Stomach (tissue), 4 donors: Measurements from ENCODE around the gene FAM234B.

Experiments used
- CTCF ChIP-seq, 7 experiments: fragments of 450-650 bp in 4 of 7; fragments of 200-600 bp in 3 of 7; sonication (generic) in 3 of 7; IDR thresholded peaks; one replicate each; pipeline ENCODE4 v1.5.1; 2016 to 2019; ENCODE audit warnings: antibody characterized with exemption in 7 of 7, control low read depth in 2 of 7, mild to moderate bottlenecking in 1 of 7
- EP300 ChIP-seq: sonication (generic); formaldehyde crosslinking; IDR thresholded peaks from one replicate; pipeline ENCODE4 v1.6.1; 2017; ENCODE audit warnings: antibody characterized with exemption
- POLR2A ChIP-seq, 4 donors: fragments of 450-650 bp; IDR thresholded peaks; one replicate each; pipeline ENCODE4 v1.6.1; 2016; ENCODE audit warnings: antibody characterized with exemption in 4 of 4, control low read depth in 2 of 4, mild to moderate bottlenecking in 1 of 4, moderate library complexity in 1 of 4

GRCh38 chr12:13099066-13099843, 55.1 kb downstream of the FAM234B start:
- TF ChIP-seq POLR2A (IDR thresholded peaks at IDR 0.05) (no peak), CTCF (IDR thresholded peaks at IDR 0.05) (no peak), EP300 (no peak)
